IMR-90 (cell line): Measurements from ENCODE around the gene RBP2.

Source experiments
- CHD1 ChIP-seq: IDR thresholded peaks from 2 replicates; pipeline ENCODE4 v1.6.1; 2012; ENCODE audit warnings: low read depth, low read length, improper control_type of control experiment
- CTCF ChIP-seq: conservative IDR thresholded peaks from 2 replicates; pipeline ENCODE4 v1.5.1; 2012; ENCODE audit warnings: mild to moderate bottlenecking, low read depth, low read length, improper control_type of control experiment
- FOS ChIP-seq: fragments of 150-350 bp; IDR thresholded peaks from 2 replicates; pipeline ENCODE4 v1.6.1; 2016; ENCODE audit warnings: low read depth, low read length
- MAFK ChIP-seq: IDR thresholded peaks from 2 replicates; pipeline ENCODE4 v1.6.1; 2012; ENCODE audit warnings: low read depth, low read length, improper control_type of control experiment
- MAZ ChIP-seq: IDR thresholded peaks from 2 replicates; pipeline ENCODE4 v1.6.1; 2012; ENCODE audit warnings: low read depth, mild to moderate bottlenecking, low read length, improper control_type of control experiment, moderate library complexity, borderline replicate concordance
- MXI1 ChIP-seq: IDR thresholded peaks from 2 replicates; pipeline ENCODE4 v1.6.1; 2012; ENCODE audit warnings: low read depth, mild to moderate bottlenecking, low read length, moderate library complexity, borderline replicate concordance
- NFE2L2 ChIP-seq: fragments of 150-350 bp; IDR thresholded peaks from 2 replicates; pipeline ENCODE4 v1.6.1; 2016; ENCODE audit warnings: low read depth, mild to moderate bottlenecking, low read length
- POLR2A ChIP-seq: IDR thresholded peaks from 2 replicates; pipeline ENCODE4 v1.6.1; 2012; ENCODE audit warnings: mild to moderate bottlenecking, low read depth, low read length
- RAD21 ChIP-seq: IDR thresholded peaks from 2 replicates; pipeline ENCODE4 v1.6.1; 2012; ENCODE audit warnings: low read length, improper control_type of control experiment
- RCOR1 ChIP-seq: IDR thresholded peaks from 2 replicates; pipeline ENCODE4 v1.6.1; 2012; ENCODE audit warnings: mild to moderate bottlenecking, low read length, improper control_type of control experiment; ENCODE audit not compliant: insufficient replicate concordance
- RFX5 ChIP-seq: IDR thresholded peaks from 2 replicates; pipeline ENCODE4 v1.8.0; 2012; ENCODE audit warnings: low read depth, mild to moderate bottlenecking, low read length, moderate library complexity
- SMC3 ChIP-seq: fragments of 150-350 bp; IDR thresholded peaks from 2 replicates; pipeline ENCODE4 v1.6.1; 2016; ENCODE audit warnings: low read depth, mild to moderate bottlenecking, antibody characterized with exemption, low read length, moderate library complexity
- TF ChIP-seq, protein P1 (sequence below): fragments of 150-350 bp; IDR thresholded peaks from 2 replicates; pipeline ENCODE4 v1.6.1; 2017; ENCODE audit warnings: mild to moderate bottlenecking, antibody characterized with exemption, low read length, low read depth
- TF ChIP-seq, protein P2 (sequence below): fragments of 150-350 bp; IDR thresholded peaks from 2 replicates; pipeline ENCODE4 v1.6.1; 2016; ENCODE audit warnings: low read depth, mild to moderate bottlenecking, low read length, moderate library complexity, borderline replicate concordance

- TF ChIP-seq, protein P1, sequence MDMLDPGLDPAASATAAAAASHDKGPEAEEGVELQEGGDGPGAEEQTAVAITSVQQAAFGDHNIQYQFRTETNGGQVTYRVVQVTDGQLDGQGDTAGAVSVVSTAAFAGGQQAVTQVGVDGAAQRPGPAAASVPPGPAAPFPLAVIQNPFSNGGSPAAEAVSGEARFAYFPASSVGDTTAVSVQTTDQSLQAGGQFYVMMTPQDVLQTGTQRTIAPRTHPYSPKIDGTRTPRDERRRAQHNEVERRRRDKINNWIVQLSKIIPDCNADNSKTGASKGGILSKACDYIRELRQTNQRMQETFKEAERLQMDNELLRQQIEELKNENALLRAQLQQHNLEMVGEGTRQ = no peak
- TF ChIP-seq CTCF (no peak), POLR2A (no peak), NFE2L2 (no peak), RAD21 (no peak), MAFK (no peak), MXI1 (no peak), CHD1 (no peak), RCOR1 (no peak), MAZ (no peak), SMC3 (no peak), RFX5 (no peak), FOS (no peak)
- TF ChIP-seq, protein P2, sequence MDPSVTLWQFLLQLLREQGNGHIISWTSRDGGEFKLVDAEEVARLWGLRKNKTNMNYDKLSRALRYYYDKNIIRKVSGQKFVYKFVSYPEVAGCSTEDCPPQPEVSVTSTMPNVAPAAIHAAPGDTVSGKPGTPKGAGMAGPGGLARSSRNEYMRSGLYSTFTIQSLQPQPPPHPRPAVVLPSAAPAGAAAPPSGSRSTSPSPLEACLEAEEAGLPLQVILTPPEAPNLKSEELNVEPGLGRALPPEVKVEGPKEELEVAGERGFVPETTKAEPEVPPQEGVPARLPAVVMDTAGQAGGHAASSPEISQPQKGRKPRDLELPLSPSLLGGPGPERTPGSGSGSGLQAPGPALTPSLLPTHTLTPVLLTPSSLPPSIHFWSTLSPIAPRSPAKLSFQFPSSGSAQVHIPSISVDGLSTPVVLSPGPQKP = no peak
Measured at GRCh38 chr3:139450159-139450558, 26.2 kb downstream of the RBP2 start.
